ENCODE measurements around the gene CRY2. TPM values are rescaled to one million over a fixed set of nuclear protein-coding genes. Genes with fewer than 3 reads are reported as not detected.
A peak's percentile ranks its signal among the peaks of the same experiment; 100 is the strongest.
"Not testable (repeated sequence)": the region's sequence is repeated elsewhere in the genome, so short reads cannot be mapped to it uniquely, and the experiment has no call there.

Gene CRY2
- polyA plus RNA-seq (ENCODE audit: insufficient read length in 4 of 4): 10 to 100 TPM; 27.3 to 34.1 (median 29.5) TPM

- DNase-seq (ENCODE audit: low read depth in 4 of 4, low spot score in 2 of 4): peak; percentile 93 to 97 (median 95)
These were observed at the start of gene CRY2 for GRCh38 chr11:45846974-45847910. TSS of gene CRY2 (plus strand) at chr11:45847475. CDS start at chr11:45847491, 16 bp downstream.

GRCh38 chr11:45798793-45799441 is 48.4 kb upstream of the CRY2 start:
- no peak for DNase-seq (ENCODE audit: low read depth in 4 of 4, low spot score in 2 of 4)

GRCh38 chr11:45799562-45799961 is 47.7 kb upstream of the CRY2 start:
- no peak for DNase-seq (ENCODE audit: low read depth in 4 of 4, low spot score in 2 of 4)

- no peak for DNase-seq (ENCODE audit: low read depth in 4 of 4, low spot score in 2 of 4)
These were observed 47.0 kb upstream of the CRY2 start for GRCh38 chr11:45800261-45800660.

GRCh38 chr11:45801723-45802315 is 45.5 kb upstream of the CRY2 start:
- DNase-seq (ENCODE audit: low read depth in 4 of 4, low spot score in 2 of 4): no peak

- no peak for DNase-seq (ENCODE audit: low read depth in 4 of 4, low spot score in 2 of 4)
These were observed 44.6 kb upstream of the CRY2 start for GRCh38 chr11:45802531-45803317.

GRCh38 chr11:45803971-45804760 is 43.1 kb upstream of the CRY2 start:
- peak in 2 of 4 donors; percentile 31 to 46 for DNase-seq (ENCODE audit: low read depth in 4 of 4, low spot score in 2 of 4)

- DNase-seq (ENCODE audit: low read depth in 4 of 4, low spot score in 2 of 4): peak; percentile 62 to 93 (median 84)
These were observed 42.4 kb upstream of the CRY2 start, which contains the start of gene SLC35C1 for GRCh38 chr11:45804761-45805304. TSS of gene SLC35C1 (plus strand) at chr11:45805149. CDS start at chr11:45805802, 653 bp downstream.

- DNase-seq (ENCODE audit: low read depth in 4 of 4, low spot score in 2 of 4): peak in 1 of 4 donors; percentile 31
These were observed 41.8 kb upstream of the CRY2 start for GRCh38 chr11:45805305-45806071.

- no peak for DNase-seq (ENCODE audit: low read depth in 4 of 4, low spot score in 2 of 4)
These were observed 41.0 kb upstream of the CRY2 start for GRCh38 chr11:45806072-45806933.

GRCh38 chr11:45806937-45807791 is 40.1 kb upstream of the CRY2 start:
- no peak for DNase-seq (ENCODE audit: low read depth in 4 of 4, low spot score in 2 of 4)

- DNase-seq (ENCODE audit: low read depth in 4 of 4, low spot score in 2 of 4): no peak
These were observed 39.5 kb upstream of the CRY2 start for GRCh38 chr11:45807792-45808238.

GRCh38 chr11:45808427-45808826 is 38.8 kb upstream of the CRY2 start:
- DNase-seq (ENCODE audit: low read depth in 4 of 4, low spot score in 2 of 4): not testable (repeated sequence)

- DNase-seq (ENCODE audit: low read depth in 4 of 4, low spot score in 2 of 4): no peak
These were observed 37.5 kb upstream of the CRY2 start for GRCh38 chr11:45809456-45810395.

- no peak for DNase-seq (ENCODE audit: low read depth in 4 of 4, low spot score in 2 of 4)
These were observed 36.7 kb upstream of the CRY2 start for GRCh38 chr11:45810431-45811108.

Data from left renal cortex interstitium (tissue), 4 donors.